Kasumi-1 (cell line): ENCODE data around the gene FKBP8.
"Not testable (repeated sequence)": the region's sequence is repeated elsewhere in the genome, so short reads cannot be mapped to it uniquely, and the experiment has no call there.

Experiments
- DNase-seq, 2 experiments: peaks; one replicate each; lab custom pipeline; 2025; lab: John Stamatoyannopoulos, UW

Gene FKBP8

GRCh38 chr19:18542941-18543813 is at the start of gene FKBP8:
Gene FKBP8 (minus strand): TSS chr19:18543573. CDS start chr19:18541970, 1,603 bp downstream.
- DNase-seq = peak; percentile 79 to 84

GRCh38 chr19:18592732-18593131 is 49.4 kb upstream of the FKBP8 start:
- not testable (repeated sequence) for DNase-seq

DNA sequence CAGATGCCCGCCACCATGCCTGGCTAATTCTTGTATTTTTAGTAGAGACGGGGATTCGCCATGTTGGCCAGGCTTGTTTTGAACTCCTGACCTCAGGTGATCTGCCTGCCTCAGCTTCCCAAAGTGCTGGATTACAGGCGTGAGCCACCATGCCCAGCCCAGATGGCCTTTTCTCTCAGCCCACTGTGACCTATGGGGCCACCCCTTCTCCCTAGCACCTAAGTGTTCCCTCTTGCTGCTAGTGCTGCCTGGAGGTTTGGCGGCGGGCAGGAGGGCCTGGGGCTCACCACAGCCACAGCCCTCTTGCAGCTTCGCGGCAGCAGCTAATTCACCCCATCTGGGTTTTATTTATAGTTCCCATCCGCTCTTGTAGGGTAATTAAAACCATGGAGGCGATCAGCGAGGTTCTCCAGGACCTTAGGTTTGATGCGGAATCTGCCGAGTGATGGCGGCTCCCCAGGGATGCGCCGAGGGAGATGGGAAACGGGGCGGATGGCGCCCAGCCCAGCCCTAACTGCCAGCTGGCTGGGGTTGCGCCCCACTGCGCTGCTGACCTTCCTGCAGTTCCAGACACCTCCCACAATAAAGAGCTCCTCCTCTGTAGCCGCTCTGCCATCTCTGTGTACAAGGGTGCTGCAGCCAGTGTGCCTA is 48.5 kb upstream of the FKBP8 start:
- DNase-seq = no peak

DNA sequence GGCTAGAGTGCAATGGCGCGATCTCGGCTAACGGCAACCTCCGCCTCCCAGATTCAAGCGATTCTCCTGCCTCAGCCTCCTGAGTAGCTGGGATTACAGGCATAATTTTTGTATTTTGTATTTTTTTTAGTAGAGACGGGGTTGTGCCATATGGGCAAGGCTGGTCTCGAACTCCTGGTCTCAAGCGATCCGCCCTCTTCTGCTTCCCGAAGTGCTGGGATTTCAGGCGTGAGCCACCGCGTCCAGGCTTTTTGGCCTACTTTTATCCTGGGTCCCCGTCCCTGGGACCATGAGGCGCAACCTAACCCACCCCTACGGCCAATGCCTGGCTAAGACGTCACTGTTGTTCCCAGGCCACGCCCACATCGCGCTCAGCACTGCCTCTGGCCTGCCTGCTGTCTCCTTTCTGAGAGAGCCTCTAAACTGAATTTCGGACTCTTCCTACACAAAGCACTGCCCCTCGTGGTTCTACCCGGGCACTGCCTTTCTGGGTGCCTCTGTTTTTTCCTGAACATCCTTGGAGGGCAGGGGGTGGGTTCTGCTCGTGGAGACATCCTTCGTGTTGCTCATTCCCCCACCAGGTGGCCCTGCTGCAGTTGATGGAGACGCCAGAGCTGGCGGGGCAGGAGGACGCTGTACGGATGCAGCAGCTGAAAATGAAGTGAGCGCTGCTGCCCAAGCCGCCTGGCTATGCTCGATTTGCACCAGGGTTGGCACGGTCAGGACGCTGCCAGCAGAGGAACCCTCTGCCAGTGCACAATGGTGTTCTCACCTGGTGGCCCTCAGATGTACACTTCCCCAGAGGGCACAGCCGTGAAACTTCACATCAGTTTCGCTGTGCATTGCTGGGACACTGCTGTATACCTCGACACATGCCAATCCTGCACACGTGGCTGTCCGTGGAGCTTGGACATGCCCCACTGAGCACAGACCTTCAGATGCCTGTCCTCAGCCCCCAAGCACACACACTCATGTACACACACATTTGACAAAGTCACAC is 47.2 kb upstream of the FKBP8 start:
- no peak for DNase-seq

DNA sequence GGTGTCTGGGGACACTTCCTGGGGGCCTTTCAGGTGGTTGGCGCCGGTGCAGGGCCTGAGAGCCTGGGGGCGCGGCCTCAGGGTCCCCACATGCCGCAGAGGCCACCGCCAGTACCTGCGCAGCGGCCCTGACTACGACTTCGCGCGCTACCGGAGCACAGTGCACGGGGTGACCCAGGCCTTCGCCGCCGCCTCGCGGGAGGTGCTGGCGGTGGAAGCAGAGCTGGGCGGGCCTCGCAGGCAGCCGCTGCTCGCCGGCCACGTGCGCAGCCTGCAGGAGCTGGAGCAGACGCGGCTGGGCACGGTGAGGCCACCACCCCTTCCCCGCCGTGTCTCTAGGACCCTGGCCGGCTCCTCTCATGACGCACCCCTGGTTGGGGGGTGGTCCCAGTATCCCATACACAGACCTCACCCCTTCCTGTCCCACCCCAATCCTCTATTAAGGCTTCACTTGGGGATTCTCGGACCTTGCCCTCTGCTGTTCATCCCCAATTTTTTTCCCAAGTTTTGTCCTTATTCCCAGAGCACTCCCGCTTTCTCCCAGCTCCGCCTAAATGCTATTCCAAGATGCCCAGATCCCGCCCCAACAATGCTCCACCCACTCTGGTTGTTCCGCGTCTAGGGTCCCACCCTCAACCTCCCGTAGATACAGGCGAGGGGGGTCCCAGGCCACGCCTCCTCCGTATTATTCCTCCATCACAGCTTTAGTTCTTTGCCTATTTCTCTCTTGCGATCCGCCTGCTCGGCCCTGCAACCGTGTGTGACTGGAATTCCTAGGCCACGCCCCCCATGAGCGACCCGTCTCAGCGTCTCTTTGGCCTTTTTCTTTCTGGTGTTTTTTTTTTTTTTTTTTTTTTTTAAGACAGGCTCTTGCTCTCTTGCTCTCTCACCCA is 46.3 kb upstream of the FKBP8 start:
- peak; percentile 51 to 54 for DNase-seq

DNA sequence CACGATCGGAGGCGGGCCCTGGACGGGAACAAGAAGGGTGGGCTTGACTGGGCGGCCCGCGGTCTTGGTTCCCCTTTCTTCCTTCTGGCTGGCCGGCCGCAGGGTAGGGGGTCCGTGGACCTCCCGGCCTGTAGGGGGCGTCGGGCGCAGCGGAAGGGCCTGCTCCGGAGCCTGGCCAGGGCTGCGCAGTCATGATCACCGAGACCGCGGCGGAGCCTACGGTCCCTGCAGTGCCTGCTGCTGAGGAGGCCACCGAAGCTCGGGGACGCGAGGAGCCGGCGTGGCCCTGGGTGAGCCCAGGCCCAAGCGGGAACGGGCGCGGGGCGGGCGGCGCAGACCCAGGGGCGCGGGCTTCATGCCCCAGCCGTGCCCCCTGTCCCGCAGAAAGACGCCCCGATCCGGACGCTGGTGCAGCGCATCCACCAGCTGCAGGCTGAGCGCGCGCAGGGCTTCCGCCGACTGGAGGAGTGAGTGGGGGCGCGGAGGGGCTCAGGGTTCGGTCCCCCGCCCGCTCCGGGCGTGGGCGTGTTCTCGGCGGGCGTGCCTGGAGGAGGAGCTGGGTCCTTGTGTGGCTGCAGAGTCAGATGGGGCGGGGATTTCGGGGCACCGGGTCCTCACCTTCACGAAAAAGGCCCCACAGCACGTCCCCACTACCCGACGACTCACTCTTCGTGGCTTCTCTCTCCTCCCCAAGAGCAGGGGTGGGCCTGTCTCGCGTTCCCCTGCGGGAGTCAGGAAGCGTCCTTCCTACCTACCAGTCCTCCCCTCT is 45.4 kb upstream of the FKBP8 start, which contains the start of gene REX1BD:
Gene REX1BD, plus strand, starts transcription at position 188 of the 769 bp plus-strand sequence. Its CDS starts 4 bp downstream, at position 192.
- peak; percentile 73 to 88 for DNase-seq

DNA sequence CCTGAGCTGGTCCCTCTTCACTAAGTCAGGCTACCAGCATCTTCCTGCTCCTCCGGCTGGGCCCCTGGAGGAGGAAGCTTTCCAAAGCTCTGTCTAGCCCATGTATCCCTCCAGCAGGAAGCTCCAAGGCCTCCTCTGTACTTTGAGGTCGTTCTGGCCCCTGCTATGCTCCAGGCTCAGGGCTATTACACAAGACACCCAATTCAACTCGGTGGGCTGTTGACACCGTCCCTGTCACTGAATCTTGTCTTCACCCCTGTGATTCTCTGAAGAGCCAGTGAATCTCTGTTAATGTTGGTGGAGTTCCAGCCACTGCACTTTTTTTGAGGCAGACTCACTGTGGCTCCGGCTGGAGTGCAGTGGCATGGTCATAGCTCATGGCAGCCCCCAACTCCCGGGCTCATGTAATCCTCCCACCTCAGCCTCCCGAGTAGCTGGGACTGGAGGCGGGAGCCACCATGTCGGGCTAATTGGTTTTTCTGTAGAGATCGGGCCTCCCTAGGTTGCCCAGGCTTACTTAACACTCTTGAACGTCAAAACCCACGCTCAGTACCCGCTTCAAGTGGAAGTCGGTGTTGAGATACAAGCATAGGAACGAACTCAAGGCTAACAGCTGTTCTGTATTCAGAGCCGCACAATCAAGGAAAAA is 44.7 kb upstream of the FKBP8 start:
- peak; percentile 29 to 49 for DNase-seq

DNA sequence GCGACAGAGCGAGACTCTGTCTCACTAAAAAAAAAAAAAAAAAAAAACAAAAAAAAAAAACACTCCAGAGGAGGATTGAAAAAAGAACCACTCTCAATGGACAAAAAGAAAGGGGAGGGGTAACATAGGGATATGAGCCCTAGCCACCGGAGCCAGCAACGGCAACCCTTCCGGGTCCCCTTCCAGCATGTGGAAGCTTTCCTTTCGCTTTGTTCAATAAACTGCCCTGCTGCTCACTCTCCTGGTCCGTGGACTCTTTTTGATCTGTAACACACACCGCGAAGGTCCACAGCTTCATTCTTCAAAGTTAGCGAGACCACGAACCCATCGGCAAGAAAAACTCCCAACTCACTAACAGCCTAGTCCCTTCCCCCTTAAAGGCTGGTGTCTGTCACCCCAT is 44.2 kb upstream of the FKBP8 start:
- DNase-seq = no peak

DNA sequence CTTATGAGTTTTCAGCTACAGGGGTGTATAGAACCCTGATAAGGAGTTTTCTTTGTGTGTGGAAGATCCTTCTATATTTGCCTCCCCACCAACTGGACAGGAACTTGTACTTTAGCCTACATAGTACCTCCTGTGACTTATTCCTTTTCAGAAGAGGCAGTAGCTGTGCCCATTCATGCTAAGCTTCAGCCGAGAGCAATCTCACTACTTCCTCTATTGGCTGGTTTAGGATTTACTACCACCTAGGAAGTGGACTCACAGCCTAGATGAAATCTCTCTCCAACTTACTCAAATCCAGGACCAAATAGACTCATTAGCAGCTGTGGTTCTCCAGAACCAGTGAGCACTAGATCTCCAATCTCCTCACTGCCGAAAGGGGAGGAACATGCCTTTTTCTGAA is 42.9 kb upstream of the FKBP8 start:
- DNase-seq = peak; percentile 54 to 56

DNA sequence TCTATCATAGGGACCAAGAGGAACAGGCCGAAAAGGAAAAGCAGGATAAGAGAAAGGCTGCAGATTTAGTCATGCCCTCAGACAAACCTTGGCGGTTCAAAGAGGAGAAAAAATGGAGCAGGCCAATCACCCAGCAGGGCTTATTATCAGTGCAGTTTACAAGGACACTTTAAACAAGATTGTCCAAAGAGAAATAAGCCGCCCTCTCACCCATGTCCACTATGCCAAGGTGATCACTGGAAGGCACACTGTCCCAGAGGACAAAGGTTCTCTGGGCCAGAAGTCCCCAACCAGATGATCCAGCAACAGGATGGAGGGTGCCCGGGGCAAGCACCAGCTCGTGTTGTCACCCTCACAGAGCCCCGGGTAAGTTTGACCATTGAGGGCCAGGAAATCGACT is 36.9 kb upstream of the FKBP8 start:
- DNase-seq = no peak

DNA sequence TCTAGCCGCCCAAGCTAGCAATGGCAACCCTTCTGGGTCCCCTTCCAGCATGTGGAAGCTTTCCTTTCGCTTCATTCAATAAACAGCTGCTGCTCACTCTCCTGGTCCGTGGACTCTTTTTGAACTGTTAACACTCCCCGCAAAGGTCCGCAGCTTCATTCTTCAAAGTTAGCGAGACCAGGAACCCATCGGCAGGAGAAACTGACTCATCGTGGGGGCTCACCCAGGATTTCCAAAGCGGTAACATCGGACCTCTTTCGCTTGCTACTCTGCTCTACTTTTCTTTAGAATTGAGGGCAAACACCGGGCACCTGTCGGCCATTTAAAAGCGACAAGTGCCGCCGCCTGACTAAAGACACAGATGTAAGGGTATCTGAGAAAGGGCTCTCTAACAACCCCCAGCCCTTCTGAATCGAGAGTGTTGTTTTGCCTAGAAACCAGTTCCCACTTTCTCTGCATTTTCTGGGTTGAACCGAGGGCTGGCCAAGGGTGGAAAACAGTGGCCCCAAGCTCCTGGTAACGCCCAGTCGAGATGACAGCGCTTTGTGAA is 34.1 kb upstream of the FKBP8 start:
- no peak for DNase-seq

GRCh38 chr19:18576383-18576782 is 33.0 kb upstream of the FKBP8 start:
- no peak for DNase-seq

GRCh38 chr19:18574691-18575291 is 31.4 kb upstream of the FKBP8 start:
- no peak for DNase-seq

GRCh38 chr19:18571564-18572344 is 28.4 kb upstream of the FKBP8 start, which contains the start of gene UBA52:
Gene UBA52 (plus strand): TSS chr19:18571857. CDS start chr19:18573301, 1,444 bp downstream.
- DNase-seq = peak; percentile 95 to 97

DNA sequence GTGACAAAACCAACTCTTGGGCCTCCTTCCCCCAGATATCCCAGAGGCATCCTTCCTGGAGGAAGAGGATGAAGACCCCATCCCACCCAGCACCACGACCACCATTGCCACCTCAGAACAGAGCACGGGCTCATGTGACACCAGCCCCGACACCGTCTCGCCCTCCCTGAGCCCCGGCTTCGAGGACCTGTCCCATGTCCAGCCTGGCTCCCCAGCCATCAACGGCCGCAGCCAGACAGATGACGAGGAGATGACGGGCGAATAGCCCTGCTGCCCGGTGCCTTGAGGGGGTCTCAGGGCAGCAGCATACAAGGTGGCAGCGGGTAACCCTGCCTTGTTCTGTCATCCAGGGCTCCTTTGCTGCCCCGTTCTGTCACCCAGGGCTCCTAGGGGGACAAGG is 25.0 kb upstream of the FKBP8 start:
- no peak for DNase-seq

GRCh38 chr19:18566953-18567352 is 23.6 kb upstream of the FKBP8 start:
- no peak for DNase-seq

GRCh38 chr19:18562086-18562485 is 18.7 kb upstream of the FKBP8 start:
- DNase-seq = no peak

- no peak for DNase-seq
Observed at GRCh38 chr19:18559685-18560084, 16.3 kb upstream of the FKBP8 start.
